ENCODE results near the gene PLCD3.
A peak's percentile ranks its signal among the peaks of the same experiment; 100 is the strongest.

Gene PLCD3

DNA sequence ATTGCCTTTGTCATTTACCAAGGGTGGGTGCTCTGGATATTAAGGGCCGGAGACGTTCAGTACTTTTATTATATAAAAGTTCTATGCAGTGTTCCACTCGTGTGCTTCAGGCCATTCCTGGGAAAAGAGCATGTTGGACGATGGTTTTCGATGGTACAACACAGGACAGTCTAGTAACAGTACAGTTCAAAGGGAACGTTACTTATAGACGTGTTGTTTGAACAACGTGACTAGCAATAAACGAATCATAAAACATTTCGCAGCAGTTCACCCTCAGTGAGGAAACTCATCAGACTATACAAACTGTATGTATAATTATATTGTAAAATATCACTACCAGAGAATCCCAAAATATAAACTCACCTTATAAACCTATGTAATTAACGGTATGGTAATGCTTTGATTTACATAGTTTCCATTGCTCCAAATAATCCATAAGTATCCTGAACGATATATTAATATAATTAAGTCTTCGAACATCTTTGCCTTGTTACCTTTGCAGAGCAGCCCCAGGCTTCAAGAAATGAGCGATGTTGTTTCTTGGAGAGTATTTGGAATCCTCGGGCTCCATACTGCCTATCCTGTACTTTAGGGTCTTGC lies 70.6 kb downstream of the PLCD3 start:
- DNase-seq (ENCODE audit: low spot score): no peak

DNA sequence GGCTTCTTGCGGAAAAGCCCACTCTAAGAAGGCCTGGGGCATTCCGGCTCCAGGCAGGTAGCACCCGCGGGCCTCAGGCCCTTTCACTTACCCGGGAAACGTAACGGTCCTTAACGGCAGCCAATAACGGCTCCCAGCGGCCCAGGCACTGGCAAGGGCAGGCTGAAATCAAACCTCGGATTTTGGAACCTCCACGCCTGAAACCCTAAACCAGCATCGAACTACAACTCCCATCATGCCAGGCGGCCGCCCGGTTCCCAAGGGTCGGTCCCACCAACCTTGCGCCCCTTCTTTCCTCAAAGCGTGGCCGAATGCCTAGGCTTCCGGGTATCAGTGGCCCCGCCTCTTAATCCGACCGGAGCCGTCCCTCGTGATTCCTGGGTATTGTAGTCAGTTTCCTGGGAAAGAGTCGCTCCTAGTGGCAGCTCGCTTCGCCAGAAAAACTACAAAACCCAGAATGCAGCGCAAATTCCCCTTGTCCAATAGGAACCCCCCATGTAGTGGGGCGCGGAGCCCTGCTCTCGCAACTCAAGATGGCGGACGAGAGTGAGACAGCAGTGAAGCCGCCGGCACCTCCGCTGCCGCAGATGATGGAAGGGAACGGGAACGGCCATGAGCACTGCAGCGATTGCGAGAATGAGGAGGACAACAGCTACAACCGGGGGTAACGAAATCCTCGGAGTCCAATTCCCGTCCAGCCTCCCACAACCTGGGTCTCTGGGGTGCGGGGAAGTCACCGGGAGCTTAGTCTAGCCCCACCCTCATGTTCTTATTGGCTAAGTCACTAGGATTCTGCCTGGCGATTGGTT lies 71.3 kb downstream of the PLCD3 start, which contains the start of gene NMT1:
Gene NMT1, plus strand, starts transcription at position 521 of the 809 bp plus-strand sequence. Its CDS starts 13 bp downstream, at position 534.
- H3K4me3 ChIP-seq: peak within 1 kb of the TSS; percentile 82
- peak; percentile 100 for DNase-seq (ENCODE audit: low spot score)
- TF ChIP-seq, protein P1, sequence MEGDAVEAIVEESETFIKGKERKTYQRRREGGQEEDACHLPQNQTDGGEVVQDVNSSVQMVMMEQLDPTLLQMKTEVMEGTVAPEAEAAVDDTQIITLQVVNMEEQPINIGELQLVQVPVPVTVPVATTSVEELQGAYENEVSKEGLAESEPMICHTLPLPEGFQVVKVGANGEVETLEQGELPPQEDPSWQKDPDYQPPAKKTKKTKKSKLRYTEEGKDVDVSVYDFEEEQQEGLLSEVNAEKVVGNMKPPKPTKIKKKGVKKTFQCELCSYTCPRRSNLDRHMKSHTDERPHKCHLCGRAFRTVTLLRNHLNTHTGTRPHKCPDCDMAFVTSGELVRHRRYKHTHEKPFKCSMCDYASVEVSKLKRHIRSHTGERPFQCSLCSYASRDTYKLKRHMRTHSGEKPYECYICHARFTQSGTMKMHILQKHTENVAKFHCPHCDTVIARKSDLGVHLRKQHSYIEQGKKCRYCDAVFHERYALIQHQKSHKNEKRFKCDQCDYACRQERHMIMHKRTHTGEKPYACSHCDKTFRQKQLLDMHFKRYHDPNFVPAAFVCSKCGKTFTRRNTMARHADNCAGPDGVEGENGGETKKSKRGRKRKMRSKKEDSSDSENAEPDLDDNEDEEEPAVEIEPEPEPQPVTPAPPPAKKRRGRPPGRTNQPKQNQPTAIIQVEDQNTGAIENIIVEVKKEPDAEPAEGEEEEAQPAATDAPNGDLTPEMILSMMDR (IDR thresholded peaks at IDR 0.05): no peak
- H3K27ac ChIP-seq: peak within 1 kb of the TSS; percentile 80 to 93

More for the DNA sequence above, 70.6 kb downstream of the PLCD3 start:
- Histone ChIP-seq H3K4me3 (peak overlapping the region; percentile 82), H3K27ac (peak overlapping the region; percentile 80 to 93)
- TF ChIP-seq, protein P1 (IDR thresholded peaks at IDR 0.05): no peak

DNA sequence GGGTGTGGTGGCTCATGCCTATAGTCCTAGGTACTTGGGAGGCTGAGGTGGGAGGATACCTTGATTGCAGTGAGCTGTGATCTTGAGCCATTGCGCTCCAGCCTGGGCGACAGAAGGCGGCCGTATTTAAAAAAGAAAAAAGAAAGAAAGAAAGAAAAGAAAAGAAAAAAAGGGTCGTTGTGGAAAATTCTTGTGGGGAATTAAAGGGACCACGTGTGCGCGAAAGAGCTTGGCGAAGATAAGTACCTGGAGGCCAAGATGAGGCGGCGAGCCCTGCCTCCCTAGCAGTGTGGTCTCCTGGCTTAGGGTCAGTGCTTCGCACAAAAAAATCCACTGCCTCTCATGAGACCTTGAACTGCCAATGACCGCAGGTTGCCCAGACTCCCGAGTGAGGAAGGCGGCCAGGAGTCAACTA lies 71.9 kb downstream of the PLCD3 start:
- peak overlapping the region; percentile 82 for H3K4me3 ChIP-seq
- H3K27ac ChIP-seq: peak overlapping the region; percentile 80 to 92
- DNase-seq (ENCODE audit: low spot score): no peak
- TF ChIP-seq, protein P1 (IDR thresholded peaks at IDR 0.05): no peak
